B cell (primary cell): ENCODE measurements around the gene WNK2. TPM values are rescaled to one million over a fixed set of nuclear protein-coding genes. Genes with fewer than 3 reads are reported as not detected.

Experiments
- ATAC-seq: fragments of 200-7000 bp; cut with Tn5 transposase; one replicate; pipeline ENCODE4 v1.10.0; 2021; ENCODE audit warnings: low read depth, mild to moderate bottlenecking, moderate number of reproducible peaks, moderate library complexity
- CTCF ChIA-PET: fragments of 350-600 bp; sonication (Branson Sonifier 250); formaldehyde crosslinking; loops from one replicate; lab custom pipeline; 2021; ENCODE audit warnings: antibody characterized with exemption, inconsistent platforms; lab: Charles Lee
- POLR2A ChIA-PET: fragments of 350-600 bp; sonication (Branson Sonifier 250); formaldehyde crosslinking; loops from one replicate; lab custom pipeline; 2021; ENCODE audit warnings: antibody characterized with exemption; lab: Charles Lee
- DNase-seq: peaks from one replicate; pipeline ENCODE4 v3.0.0; 2013
- H2AFZ ChIP-seq: 2 replicates; pipeline ENCODE4 v1.6.1; 2012; ENCODE audit warnings: mild to moderate bottlenecking, low read depth, low read length; ENCODE audit not compliant: insufficient read depth, poor library complexity, severe bottlenecking
- H3K27ac ChIP-seq, 2 donors: 1 replicate in 1 of 2; 2 replicates in 1 of 2; pipeline ENCODE4 v1.5.1; 2012 to 2013; ENCODE audit warnings: low read length in 2 of 2, mild to moderate bottlenecking in 2 of 2, moderate library complexity in 1 of 2
- H3K27me3 ChIP-seq, 4 experiments: fragments of 200-600 bp in 1 of 4; sonication (generic) in 1 of 4; replicated peaks in 1 of 4; 1 replicate in 2 of 4; 2 replicates in 2 of 4; pipeline versions ENCODE4 v1.6.1 to v1.7.0; 2013 to 2016; ENCODE audit warnings: low read length in 3 of 4, mild to moderate bottlenecking in 2 of 4, mixed read lengths in 1 of 4, moderate library complexity in 1 of 4; ENCODE audit not compliant: insufficient read depth in 4 of 4, control insufficient read depth in 3 of 4; ENCODE audit errors: control extremely low read depth in 1 of 4
- H3K36me3 ChIP-seq, 2 experiments: replicated peaks in 1 of 2; 1 replicate in 1 of 2; 2 replicates in 1 of 2; pipeline versions ENCODE4 v1.6.1 to v1.7.1; 2013; ENCODE audit warnings: low read length in 1 of 2; ENCODE audit not compliant: insufficient read depth in 2 of 2, control insufficient read depth in 1 of 2; ENCODE audit errors: control extremely low read depth in 1 of 2, extremely low read depth in 1 of 2
- H3K4me1 ChIP-seq, 2 donors: fragments of 200-600 bp in 1 of 2; sonication (generic) in 1 of 2; 1 replicate in 1 of 2; 2 replicates in 1 of 2; pipeline versions ENCODE4 v1.5.1 to v1.6.1; 2013 to 2017; ENCODE audit warnings: low read length in 2 of 2; ENCODE audit not compliant: control insufficient read depth in 2 of 2, insufficient read depth in 2 of 2
- H3K4me2 ChIP-seq: replicated peaks from 2 replicates; pipeline ENCODE3; 2012; ENCODE audit warnings: mild to moderate bottlenecking, low read depth, low read length; ENCODE audit not compliant: poor library complexity, severe bottlenecking
- H3K4me3 ChIP-seq, 5 experiments: fragments of 200-600 bp in 1 of 5; sonication (generic) in 1 of 5; 1 replicate in 3 of 5; 2 replicates in 2 of 5; pipeline versions ENCODE4 v1.5.1 to v1.7.0; 2011 to 2016; ENCODE audit warnings: low read length in 4 of 5, mild to moderate bottlenecking in 4 of 5, low read depth in 2 of 5, control low read depth in 1 of 5, moderate library complexity in 1 of 5; ENCODE audit not compliant: insufficient read depth in 1 of 5; ENCODE audit errors: control extremely low read depth in 1 of 5, extremely low read depth in 1 of 5
- H3K79me2 ChIP-seq: fragments of 200-600 bp; sonication (generic); one replicate; pipeline ENCODE4 v1.6.0; 2016; ENCODE audit warnings: low read length; ENCODE audit not compliant: control insufficient read depth, insufficient read depth
- H3K9ac ChIP-seq: fragments of 200-600 bp; sonication (generic); 2 replicates; pipeline ENCODE4 v1.6.1; 2017; ENCODE audit warnings: mild to moderate bottlenecking, low read length, moderate library complexity
- H3K9me3 ChIP-seq, 3 donors: one replicate each; pipeline versions ENCODE4 v1.6.1 to v1.7.1; 2013; ENCODE audit warnings: low read length in 2 of 3; ENCODE audit not compliant: control insufficient read depth in 2 of 3, insufficient read depth in 1 of 3; ENCODE audit errors: control extremely low read depth in 1 of 3
- H4K20me1 ChIP-seq: 2 replicates; pipeline ENCODE4 v1.6.0; 2012; ENCODE audit warnings: mild to moderate bottlenecking, low read length; ENCODE audit not compliant: insufficient read depth, control insufficient read depth, poor library complexity, severe bottlenecking
- H3K27ac Mint-ChIP-seq: one replicate; pipeline ENCODE4 v1.8.0; 2021; ENCODE audit warnings: mixed read lengths
- H3K27me3 Mint-ChIP-seq: one replicate; pipeline ENCODE4 v1.8.0; 2021; ENCODE audit warnings: mixed read lengths
- H3K4me1 Mint-ChIP-seq: one replicate; pipeline ENCODE4 v1.8.0; 2021; ENCODE audit warnings: mixed read lengths
- H3K4me3 Mint-ChIP-seq: one replicate; pipeline ENCODE4 v1.8.0; 2021; ENCODE audit warnings: mixed read lengths
- H3K9me3 Mint-ChIP-seq: one replicate; pipeline ENCODE4 v1.8.0; 2022; ENCODE audit warnings: mixed read lengths; ENCODE audit not compliant: insufficient read depth
- EZH2 ChIP-seq: IDR thresholded peaks from 2 replicates; pipeline ENCODE4 v1.6.1; 2012; ENCODE audit warnings: borderline replicate concordance, low read depth, mild to moderate bottlenecking, moderate library complexity, low read length; ENCODE audit not compliant: insufficient read depth, poor library complexity, severe bottlenecking
- WGBS: methylation state at CpG from one replicate; pipeline ENCODE4 v1.1.5; 2013; ENCODE audit warnings: missing lambda C conversion rate; ENCODE audit not compliant: insufficient coverage; 5-methylcytosine and 5-hydroxymethylcytosine counted together
- intact Hi-C: fragments of 100-400 bp; cut with micrococcal nuclease; formaldehyde crosslinking; loops from one replicate; pipeline ENCODE4 v1.10.0; 2022
- polyA plus RNA-seq: library from polyadenylated mRNA; depleted of rRNA; stranded (reverse); fragments of >200 nt; gene quantifications from 2 replicates; pipeline ENCODE4 v1.2.3, GENCODE V29; 2012
- total RNA-seq, 2 donors: library from RNA; stranded (reverse); fragments of 120-200 nt in 1 of 2; gene quantifications; 1 replicate in 1 of 2; 2 replicates in 1 of 2; pipeline versions ENCODE4 v1.2.3 to v1.2.4, GENCODE V29; 2013 to 2022
- TF ChIP-seq, protein P1 (sequence below): fragments of 200-600 bp; IDR thresholded peaks from one replicate; pipeline ENCODE4 v1.8.0; 2022; ENCODE audit warnings: antibody characterized with exemption, mild to moderate bottlenecking

Gene WNK2
- total and polyA plus RNA-seq, 2 donors (not counting 1 experiment from before 2014, with no cell fraction given) = 0.49 TPM; not detected in 1

DNA sequence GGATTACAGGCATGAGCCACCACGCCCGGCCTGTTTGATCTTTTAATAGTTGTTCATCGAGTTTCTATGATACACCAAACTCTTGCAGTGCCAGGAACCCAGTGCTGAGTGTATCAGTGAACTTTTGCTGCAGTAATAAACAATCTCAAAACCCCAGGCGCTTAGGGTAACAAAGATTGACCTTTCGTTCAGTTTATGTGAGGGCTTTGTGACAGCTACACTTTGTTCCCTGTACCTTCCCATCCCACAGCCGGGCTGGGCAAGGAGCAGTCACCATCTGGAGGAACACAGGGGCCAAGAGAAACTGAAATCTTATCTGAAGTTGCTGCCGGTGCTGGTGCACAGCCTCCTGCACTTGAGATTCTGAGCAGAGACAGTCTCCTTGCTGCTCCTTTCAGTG is 17.2 kb upstream of the WNK2 start:
- ChIA-PET POLR2A (interaction anchor here (0.7 kb wide), 1 partner anchor 31 kb away, joined by 5 read pairs; no protein-coding TSS in a partner anchor), CTCF (no interaction called here)
- WGBS = 97% methylated on average over 4 of the region's 7 CpGs
- H3K4me3 Mint-ChIP-seq = no peak overlapping the region
- Histone ChIP-seq H3K27me3 (no peaks in the 10 kb centered on the region), H3K9ac (no peak overlapping the region), H3K9me3 (no peaks in the 10 kb centered on the region), H2AFZ (no peak overlapping the region), H3K4me3 (no peak overlapping the region), H3K4me1 (no peaks in the 10 kb centered on the region), H3K79me2 (no peaks in the 10 kb centered on the region), H3K4me2 (no peak overlapping the region), H3K36me3 (no peaks in the 10 kb centered on the region), H4K20me1 (no peaks in the 10 kb centered on the region), H3K27ac (no peak overlapping the region)
- no peak for TF ChIP-seq EZH2
- TF ChIP-seq, protein P1, sequence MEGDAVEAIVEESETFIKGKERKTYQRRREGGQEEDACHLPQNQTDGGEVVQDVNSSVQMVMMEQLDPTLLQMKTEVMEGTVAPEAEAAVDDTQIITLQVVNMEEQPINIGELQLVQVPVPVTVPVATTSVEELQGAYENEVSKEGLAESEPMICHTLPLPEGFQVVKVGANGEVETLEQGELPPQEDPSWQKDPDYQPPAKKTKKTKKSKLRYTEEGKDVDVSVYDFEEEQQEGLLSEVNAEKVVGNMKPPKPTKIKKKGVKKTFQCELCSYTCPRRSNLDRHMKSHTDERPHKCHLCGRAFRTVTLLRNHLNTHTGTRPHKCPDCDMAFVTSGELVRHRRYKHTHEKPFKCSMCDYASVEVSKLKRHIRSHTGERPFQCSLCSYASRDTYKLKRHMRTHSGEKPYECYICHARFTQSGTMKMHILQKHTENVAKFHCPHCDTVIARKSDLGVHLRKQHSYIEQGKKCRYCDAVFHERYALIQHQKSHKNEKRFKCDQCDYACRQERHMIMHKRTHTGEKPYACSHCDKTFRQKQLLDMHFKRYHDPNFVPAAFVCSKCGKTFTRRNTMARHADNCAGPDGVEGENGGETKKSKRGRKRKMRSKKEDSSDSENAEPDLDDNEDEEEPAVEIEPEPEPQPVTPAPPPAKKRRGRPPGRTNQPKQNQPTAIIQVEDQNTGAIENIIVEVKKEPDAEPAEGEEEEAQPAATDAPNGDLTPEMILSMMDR = no peak
- no peak for ATAC-seq
- no peak for DNase-seq
- H3K27ac Mint-ChIP-seq = no peak overlapping the region
- intact Hi-C loops = no loop called here
- H3K27me3 Mint-ChIP-seq = no peaks in the 10 kb centered on the region
- no peaks in the 10 kb centered on the region for H3K9me3 Mint-ChIP-seq
- no peaks in the 10 kb centered on the region for H3K4me1 Mint-ChIP-seq

DNA sequence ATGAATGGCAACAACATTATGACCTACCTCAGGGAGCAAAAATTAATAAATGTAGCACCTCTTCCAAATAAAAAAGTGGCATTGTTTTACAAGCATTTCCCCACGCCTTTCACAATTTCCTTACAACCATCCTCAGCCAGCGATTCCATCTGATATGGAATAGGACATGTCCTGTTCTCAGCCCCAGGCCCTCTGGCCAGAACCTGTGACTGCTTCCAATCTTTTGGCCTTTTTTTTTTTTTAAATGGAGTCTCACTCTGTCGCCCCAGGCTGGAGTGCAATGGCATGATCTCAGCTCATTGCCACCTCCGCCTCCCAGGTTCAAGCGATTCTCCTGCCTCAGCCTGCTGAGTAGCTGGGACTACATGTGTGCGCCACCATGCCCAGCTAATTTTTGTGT is 16.8 kb upstream of the WNK2 start:
- no peaks in the 10 kb centered on the region for H3K4me1 ChIP-seq
- no peak overlapping the region for H3K4me2 ChIP-seq
- TF ChIP-seq, protein P1 = no peak
- no peak for TF ChIP-seq EZH2
- no peaks in the 10 kb centered on the region for H3K79me2 ChIP-seq
- ATAC-seq (no peak), DNase-seq (no peak)
- intact Hi-C loops = no loop called here
- H3K27ac ChIP-seq = no peak overlapping the region
- no peaks in the 10 kb centered on the region for H3K27me3 ChIP-seq
- H3K9ac ChIP-seq = no peak overlapping the region
- CTCF ChIA-PET = no interaction called here
- no peaks in the 10 kb centered on the region for H4K20me1 ChIP-seq
- H3K36me3 ChIP-seq = no peaks in the 10 kb centered on the region
- no peaks in the 10 kb centered on the region for H3K4me1 Mint-ChIP-seq
- H3K27me3 Mint-ChIP-seq = peaks cover under 1% of the 10 kb centered on the region
- H3K9me3 ChIP-seq = no peaks in the 10 kb centered on the region
- no peak overlapping the region for H2AFZ ChIP-seq
- no peaks in the 10 kb centered on the region for H3K9me3 Mint-ChIP-seq
- H3K27ac Mint-ChIP-seq = no peak overlapping the region
- no peak overlapping the region for H3K4me3 Mint-ChIP-seq
- 99% methylated on average over 6 of the region's 6 CpGs for WGBS
- POLR2A ChIA-PET = no interaction called here
- no peak overlapping the region for H3K4me3 ChIP-seq
